GM23338 (cell line): Measurements from ENCODE around the gene MAP4. TPM values are rescaled to one million over a fixed set of nuclear protein-coding genes. Genes with fewer than 3 reads are reported as not detected.

Source experiments
- ATAC-seq: fragments of 200-7000 bp; cut with Tn5 transposase; 3 replicates; pipeline ENCODE4 v1.9.1; 2020
- DNase-seq: peaks from one replicate; pipeline ENCODE4 v3.0.0-alpha.2; 2015; ENCODE audit warnings: low spot score
- H2AFZ ChIP-seq: fragments of 200-600 bp; sonication (generic); 2 replicates; pipeline ENCODE4 v1.8.0; 2016; ENCODE audit warnings: antibody characterized with exemption, mild to moderate bottlenecking, moderate library complexity
- H3F3A ChIP-seq: fragments of 200-600 bp; sonication (generic); replicated peaks from 2 replicates; pipeline ENCODE4 v1.8.0; 2017; ENCODE audit warnings: antibody characterized with exemption, mixed run types, low read depth
- H3K27ac ChIP-seq: fragments of 200-600 bp; sonication (generic); 2 replicates; pipeline ENCODE4 v1.6.1; 2016; ENCODE audit warnings: low read depth
- H3K27me3 ChIP-seq: fragments of 200-600 bp; sonication (generic); 2 replicates; pipeline ENCODE4 v1.8.0; 2016; ENCODE audit warnings: mild to moderate bottlenecking, mixed run types, moderate library complexity; ENCODE audit not compliant: insufficient read depth
- H3K36me3 ChIP-seq: fragments of 200-600 bp; sonication (generic); 2 replicates; pipeline ENCODE4 v1.8.0; 2016; ENCODE audit warnings: mild to moderate bottlenecking; ENCODE audit not compliant: insufficient read depth
- H3K4me1 ChIP-seq: fragments of 200-600 bp; sonication (generic); 2 replicates; pipeline ENCODE4 v1.8.0; 2016; ENCODE audit warnings: mild to moderate bottlenecking, moderate library complexity; ENCODE audit not compliant: insufficient read depth
- H3K4me2 ChIP-seq: fragments of 200-600 bp; sonication (generic); 2 replicates; pipeline ENCODE4 v1.7.1; 2017; ENCODE audit warnings: mixed run types
- H3K4me3 ChIP-seq: fragments of 200-600 bp; sonication (generic); 2 replicates; pipeline ENCODE4 v1.6.1; 2016; ENCODE audit warnings: mixed run types
- H3K79me2 ChIP-seq: fragments of 200-600 bp; sonication (generic); replicated peaks from 2 replicates; pipeline ENCODE4 v1.8.0; 2017; ENCODE audit warnings: mild to moderate bottlenecking; ENCODE audit not compliant: insufficient read depth
- H3K9me2 ChIP-seq: fragments of 200-600 bp; sonication (generic); 2 replicates; pipeline ENCODE4 v1.8.0; 2017; ENCODE audit not compliant: insufficient read depth
- H4K20me1 ChIP-seq: fragments of 200-600 bp; sonication (generic); replicated peaks from 2 replicates; pipeline ENCODE4 v1.8.0; 2017; ENCODE audit warnings: mild to moderate bottlenecking; ENCODE audit not compliant: insufficient read depth
- H3K27ac Mint-ChIP-seq: 2 replicates; pipeline ENCODE4 v1.8.0; 2020; ENCODE audit warnings: inconsistent platforms, mild to moderate bottlenecking, moderate library complexity, mixed read lengths
- H3K27me3 Mint-ChIP-seq: 3 replicates; pipeline ENCODE4 v1.8.0; 2022; ENCODE audit warnings: low read depth, mild to moderate bottlenecking, moderate library complexity, mixed read lengths, inconsistent platforms; ENCODE audit not compliant: insufficient read depth, poor library complexity
- H3K36me3 Mint-ChIP-seq: 3 replicates; pipeline ENCODE4 v1.8.0; 2021; ENCODE audit warnings: low read depth, mild to moderate bottlenecking, inconsistent platforms, moderate library complexity, mixed read lengths
- H3K4me1 Mint-ChIP-seq: 3 replicates; pipeline ENCODE4 v1.8.0; 2020; ENCODE audit warnings: mild to moderate bottlenecking, inconsistent platforms, mixed read lengths
- H3K4me3 Mint-ChIP-seq: 3 replicates; pipeline ENCODE4 v1.8.0; 2021; ENCODE audit warnings: moderate library complexity, mild to moderate bottlenecking, inconsistent platforms, mixed read lengths
- H3K9me3 Mint-ChIP-seq: 3 replicates; pipeline ENCODE4 v1.8.0; 2020; ENCODE audit warnings: moderate library complexity, mild to moderate bottlenecking, inconsistent platforms, mixed read lengths
- CREB1 ChIP-seq: fragments of 250-450 bp; sonication (Bioruptor Pico); IDR thresholded peaks from 2 replicates; pipeline ENCODE4 v1.5.0; 2020; ENCODE audit warnings: low read depth, mild to moderate bottlenecking, moderate library complexity
- EZH2phosphoT487 ChIP-seq: fragments of 200-600 bp; sonication (generic); IDR thresholded peaks from one replicate; pipeline ENCODE4 v1.8.1; 2018; ENCODE audit warnings: antibody characterized with exemption; ENCODE audit not compliant: unreplicated experiment
- NANOG ChIP-seq: IDR thresholded peaks from 2 replicates; pipeline ENCODE4 v1.6.1; 2016; ENCODE audit warnings: antibody characterized with exemption, borderline replicate concordance
- POLR2AphosphoS5 ChIP-seq: IDR thresholded peaks from 2 replicates; pipeline ENCODE4 v1.6.1; 2016; ENCODE audit warnings: antibody characterized with exemption, low read depth
- REST ChIP-seq: IDR thresholded peaks from one replicate; pipeline ENCODE4 v1.6.1; 2018; ENCODE audit warnings: antibody characterized with exemption; ENCODE audit not compliant: unreplicated experiment
- ZNF114 ChIP-seq: fragments of 250-450 bp; sonication (Bioruptor Pico); IDR thresholded peaks from 2 replicates; pipeline ENCODE4 v1.5.0; 2020; ENCODE audit warnings: mild to moderate bottlenecking, moderate library complexity
- polyA plus RNA-seq: library from polyadenylated mRNA; unstranded; fragments of >200 nt; fragmentation: Nextera tagmentation; extraction: Ambion mirVana; gene quantifications from 2 replicates; pipeline ENCODE4 v1.2.1, GENCODE V29; 2016
- total RNA-seq: library from RNA; depleted of rRNA; stranded (reverse); fragments of >200 nt; shearing (Covaris generic); gene quantifications from 2 replicates; pipeline ENCODE4 v1.2.3, GENCODE V29; 2014
- TF ChIP-seq, protein P1 (sequence below): IDR thresholded peaks from 2 replicates; pipeline ENCODE4 v1.6.1; 2016; ENCODE audit warnings: antibody characterized with exemption
- TF ChIP-seq, protein P2 (sequence below), 2 experiments: fragments of 200-600 bp in 1 of 2; sonication (generic) in 1 of 2; conservative IDR thresholded peaks; 2 replicates each; pipeline versions ENCODE4 v1.5.1 to v1.6.1; 2016 to 2017; ENCODE audit warnings: antibody characterized with exemption in 2 of 2, low read depth in 2 of 2, mild to moderate bottlenecking in 2 of 2, moderate library complexity in 1 of 2
- TF ChIP-seq, protein P3 (sequence below): fragments of 250-450 bp; sonication (Bioruptor Pico); IDR thresholded peaks from 2 replicates; pipeline ENCODE4 v1.5.0; 2020; ENCODE audit warnings: mild to moderate bottlenecking, moderate library complexity

The MAP4 gene
- total and polyA plus RNA-seq, 2 experiments from 2014 or later = 103 to 113 TPM

GRCh38 chr3:47882338-47882737 is 133.9 kb downstream of the MAP4 start:
- Histone ChIP-seq H3K79me2 (no peaks in the 10 kb centered on the region), H4K20me1 (no peaks in the 10 kb centered on the region), H3K27ac (no peak overlapping the region), H3K4me2 (no peak overlapping the region), H3K27me3 (no peaks in the 10 kb centered on the region), H3K4me1 (no peaks in the 10 kb centered on the region), H2AFZ (no peak overlapping the region), H3K4me3 (no peak overlapping the region), H3K9me2 (no peaks in the 10 kb centered on the region), H3F3A (no peaks in the 10 kb centered on the region), H3K36me3 (peaks cover 2% of the 10 kb centered on the region; the same call in 1 of the 2 replicates)
- TF ChIP-seq REST (no peak), ZNF114 (CRISPR knock-in tag) (no peak), NANOG (no peak), POLR2AphosphoS5 (no peak)
- TF ChIP-seq, protein P1, sequence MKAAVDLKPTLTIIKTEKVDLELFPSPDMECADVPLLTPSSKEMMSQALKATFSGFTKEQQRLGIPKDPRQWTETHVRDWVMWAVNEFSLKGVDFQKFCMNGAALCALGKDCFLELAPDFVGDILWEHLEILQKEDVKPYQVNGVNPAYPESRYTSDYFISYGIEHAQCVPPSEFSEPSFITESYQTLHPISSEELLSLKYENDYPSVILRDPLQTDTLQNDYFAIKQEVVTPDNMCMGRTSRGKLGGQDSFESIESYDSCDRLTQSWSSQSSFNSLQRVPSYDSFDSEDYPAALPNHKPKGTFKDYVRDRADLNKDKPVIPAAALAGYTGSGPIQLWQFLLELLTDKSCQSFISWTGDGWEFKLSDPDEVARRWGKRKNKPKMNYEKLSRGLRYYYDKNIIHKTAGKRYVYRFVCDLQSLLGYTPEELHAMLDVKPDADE = no peak
- TF ChIP-seq, protein P2, sequence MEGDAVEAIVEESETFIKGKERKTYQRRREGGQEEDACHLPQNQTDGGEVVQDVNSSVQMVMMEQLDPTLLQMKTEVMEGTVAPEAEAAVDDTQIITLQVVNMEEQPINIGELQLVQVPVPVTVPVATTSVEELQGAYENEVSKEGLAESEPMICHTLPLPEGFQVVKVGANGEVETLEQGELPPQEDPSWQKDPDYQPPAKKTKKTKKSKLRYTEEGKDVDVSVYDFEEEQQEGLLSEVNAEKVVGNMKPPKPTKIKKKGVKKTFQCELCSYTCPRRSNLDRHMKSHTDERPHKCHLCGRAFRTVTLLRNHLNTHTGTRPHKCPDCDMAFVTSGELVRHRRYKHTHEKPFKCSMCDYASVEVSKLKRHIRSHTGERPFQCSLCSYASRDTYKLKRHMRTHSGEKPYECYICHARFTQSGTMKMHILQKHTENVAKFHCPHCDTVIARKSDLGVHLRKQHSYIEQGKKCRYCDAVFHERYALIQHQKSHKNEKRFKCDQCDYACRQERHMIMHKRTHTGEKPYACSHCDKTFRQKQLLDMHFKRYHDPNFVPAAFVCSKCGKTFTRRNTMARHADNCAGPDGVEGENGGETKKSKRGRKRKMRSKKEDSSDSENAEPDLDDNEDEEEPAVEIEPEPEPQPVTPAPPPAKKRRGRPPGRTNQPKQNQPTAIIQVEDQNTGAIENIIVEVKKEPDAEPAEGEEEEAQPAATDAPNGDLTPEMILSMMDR (conservative IDR thresholded peaks at IDR 0.05; ENCODE audit: low read depth in 2 of 2) = peak in 1 of 2 experiments; percentile 32; a peak in 1 of 4 replicates
- no peak for ATAC-seq
- Mint-ChIP-seq H3K9me3 (no peaks in the 10 kb centered on the region), H3K27me3 (peaks cover 8% of the 10 kb centered on the region), H3K27ac (no peak overlapping the region), H3K36me3 (peaks cover 27% of the 10 kb centered on the region), H3K4me1 (peaks cover 3% of the 10 kb centered on the region; the same call in 2 of the 3 replicates), H3K4me3 (no peak overlapping the region)
- no peak for DNase-seq

DNA sequence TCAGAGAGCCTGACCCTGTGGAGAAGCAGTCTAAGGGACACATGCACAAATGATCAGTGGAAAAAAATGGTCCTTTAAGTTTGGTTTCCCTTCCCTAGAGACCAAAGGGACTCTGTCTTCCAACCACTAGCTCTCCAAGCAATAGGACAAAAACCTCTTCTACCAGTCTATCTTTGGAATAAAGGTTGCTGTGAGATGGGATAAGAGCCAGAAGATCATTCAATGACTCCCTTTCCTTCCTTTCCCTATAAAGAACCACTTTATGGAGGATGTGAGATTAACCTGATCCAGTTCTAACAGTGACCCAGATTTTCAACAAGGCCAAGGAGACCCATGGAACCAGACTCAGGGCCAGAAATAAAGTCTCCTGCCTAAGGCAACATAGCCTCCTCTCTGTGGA is 138.5 kb downstream of the MAP4 start:
- Mint-ChIP-seq H3K36me3 (peaks cover 33% of the 10 kb centered on the region), H3K27me3 (peaks cover 3% of the 10 kb centered on the region), H3K27ac (no peak overlapping the region), H3K4me3 (no peak overlapping the region), H3K4me1 (peaks cover 9% of the 10 kb centered on the region), H3K9me3 (no peaks in the 10 kb centered on the region)
- ATAC-seq = no peak
- Histone ChIP-seq H3K9me2 (no peaks in the 10 kb centered on the region), H3K4me2 (no peak overlapping the region), H3K36me3 (peaks cover 6% of the 10 kb centered on the region; the same call in 1 of the 2 replicates), H3K4me3 (no peak overlapping the region), H3K79me2 (no peaks in the 10 kb centered on the region), H3K27me3 (no peaks in the 10 kb centered on the region), H3K4me1 (no peaks in the 10 kb centered on the region), H3K27ac (no peak overlapping the region), H3F3A (no peaks in the 10 kb centered on the region), H4K20me1 (peaks cover 3% of the 10 kb centered on the region; the same call in 1 of the 2 replicates), H2AFZ (no peak overlapping the region)
- DNase-seq = no peak
- TF ChIP-seq CREB1 = no peak
- no peak for TF ChIP-seq EZH2phosphoT487
- TF ChIP-seq, protein P3, sequence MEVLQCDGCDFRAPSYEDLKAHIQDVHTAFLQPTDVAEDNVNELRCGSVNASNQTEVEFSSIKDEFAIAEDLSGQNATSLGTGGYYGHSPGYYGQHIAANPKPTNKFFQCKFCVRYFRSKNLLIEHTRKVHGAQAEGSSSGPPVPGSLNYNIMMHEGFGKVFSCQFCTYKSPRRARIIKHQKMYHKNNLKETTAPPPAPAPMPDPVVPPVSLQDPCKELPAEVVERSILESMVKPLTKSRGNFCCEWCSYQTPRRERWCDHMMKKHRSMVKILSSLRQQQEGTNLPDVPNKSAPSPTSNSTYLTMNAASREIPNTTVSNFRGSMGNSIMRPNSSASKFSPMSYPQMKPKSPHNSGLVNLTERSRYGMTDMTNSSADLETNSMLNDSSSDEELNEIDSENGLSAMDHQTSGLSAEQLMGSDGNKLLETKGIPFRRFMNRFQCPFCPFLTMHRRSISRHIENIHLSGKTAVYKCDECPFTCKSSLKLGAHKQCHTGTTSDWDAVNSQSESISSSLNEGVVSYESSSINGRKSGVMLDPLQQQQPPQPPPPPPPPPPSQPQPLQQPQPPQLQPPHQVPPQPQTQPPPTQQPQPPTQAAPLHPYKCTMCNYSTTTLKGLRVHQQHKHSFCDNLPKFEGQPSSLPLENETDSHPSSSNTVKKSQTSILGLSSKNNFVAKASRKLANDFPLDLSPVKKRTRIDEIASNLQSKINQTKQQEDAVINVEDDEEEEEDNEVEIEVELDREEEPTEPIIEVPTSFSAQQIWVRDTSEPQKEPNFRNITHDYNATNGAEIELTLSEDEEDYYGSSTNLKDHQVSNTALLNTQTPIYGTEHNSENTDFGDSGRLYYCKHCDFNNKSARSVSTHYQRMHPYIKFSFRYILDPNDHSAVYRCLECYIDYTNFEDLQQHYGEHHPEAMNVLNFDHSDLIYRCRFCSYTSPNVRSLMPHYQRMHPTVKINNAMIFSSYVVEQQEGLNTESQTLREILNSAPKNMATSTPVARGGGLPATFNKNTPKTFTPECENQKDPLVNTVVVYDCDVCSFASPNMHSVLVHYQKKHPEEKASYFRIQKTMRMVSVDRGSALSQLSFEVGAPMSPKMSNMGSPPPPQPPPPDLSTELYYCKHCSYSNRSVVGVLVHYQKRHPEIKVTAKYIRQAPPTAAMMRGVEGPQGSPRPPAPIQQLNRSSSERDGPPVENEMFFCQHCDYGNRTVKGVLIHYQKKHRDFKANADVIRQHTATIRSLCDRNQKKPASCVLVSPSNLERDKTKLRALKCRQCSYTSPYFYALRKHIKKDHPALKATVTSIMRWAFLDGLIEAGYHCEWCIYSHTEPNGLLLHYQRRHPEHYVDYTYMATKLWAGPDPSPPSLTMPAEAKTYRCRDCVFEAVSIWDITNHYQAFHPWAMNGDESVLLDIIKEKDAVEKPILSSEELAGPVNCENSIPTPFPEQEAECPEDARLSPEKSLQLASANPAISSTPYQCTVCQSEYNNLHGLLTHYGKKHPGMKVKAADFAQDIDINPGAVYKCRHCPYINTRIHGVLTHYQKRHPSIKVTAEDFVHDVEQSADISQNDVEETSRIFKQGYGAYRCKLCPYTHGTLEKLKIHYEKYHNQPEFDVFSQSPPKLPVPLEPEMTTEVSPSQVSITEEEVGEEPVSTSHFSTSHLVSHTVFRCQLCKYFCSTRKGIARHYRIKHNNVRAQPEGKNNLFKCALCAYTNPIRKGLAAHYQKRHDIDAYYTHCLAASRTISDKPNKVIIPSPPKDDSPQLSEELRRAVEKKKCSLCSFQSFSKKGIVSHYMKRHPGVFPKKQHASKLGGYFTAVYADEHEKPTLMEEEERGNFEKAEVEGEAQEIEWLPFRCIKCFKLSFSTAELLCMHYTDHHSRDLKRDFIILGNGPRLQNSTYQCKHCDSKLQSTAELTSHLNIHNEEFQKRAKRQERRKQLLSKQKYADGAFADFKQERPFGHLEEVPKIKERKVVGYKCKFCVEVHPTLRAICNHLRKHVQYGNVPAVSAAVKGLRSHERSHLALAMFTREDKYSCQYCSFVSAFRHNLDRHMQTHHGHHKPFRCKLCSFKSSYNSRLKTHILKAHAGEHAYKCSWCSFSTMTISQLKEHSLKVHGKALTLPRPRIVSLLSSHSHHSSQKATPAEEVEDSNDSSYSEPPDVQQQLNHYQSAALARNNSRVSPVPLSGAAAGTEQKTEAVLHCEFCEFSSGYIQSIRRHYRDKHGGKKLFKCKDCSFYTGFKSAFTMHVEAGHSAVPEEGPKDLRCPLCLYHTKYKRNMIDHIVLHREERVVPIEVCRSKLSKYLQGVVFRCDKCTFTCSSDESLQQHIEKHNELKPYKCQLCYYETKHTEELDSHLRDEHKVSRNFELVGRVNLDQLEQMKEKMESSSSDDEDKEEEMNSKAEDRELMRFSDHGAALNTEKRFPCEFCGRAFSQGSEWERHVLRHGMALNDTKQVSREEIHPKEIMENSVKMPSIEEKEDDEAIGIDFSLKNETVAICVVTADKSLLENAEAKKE (CRISPR knock-in tag) = no peak
